GM12872 (cell line): ENCODE measurements around the gene HS2ST1.
A peak's percentile ranks its signal among the peaks of the same experiment; 100 is the strongest.

Experiments used
- CTCF ChIP-seq: IDR thresholded peaks from 3 replicates; pipeline ENCODE4 v1.5.1; 2011; ENCODE audit warnings: low read depth, mild to moderate bottlenecking, low read length, moderate library complexity; ENCODE audit not compliant: insufficient read depth

The HS2ST1 gene

GRCh38 chr1:87146538-87146937 is 232.1 kb downstream of the HS2ST1 start:
- no peak for TF ChIP-seq CTCF

GRCh38 chr1:87146986-87147385 is 232.6 kb downstream of the HS2ST1 start:
- TF ChIP-seq CTCF, result no peak

GRCh38 chr1:87147851-87148250 is 233.4 kb downstream of the HS2ST1 start:
- TF ChIP-seq CTCF, result no peak

- TF ChIP-seq CTCF, result no peak
Measured at GRCh38 chr1:87148661-87149060, 234.2 kb downstream of the HS2ST1 start.

- TF ChIP-seq CTCF, result no peak
Measured at GRCh38 chr1:87149241-87150041, 235.0 kb downstream of the HS2ST1 start.

- TF ChIP-seq CTCF, result no peak
Measured at GRCh38 chr1:87150143-87150542, 235.7 kb downstream of the HS2ST1 start.

GRCh38 chr1:87151500-87152421 is 237.3 kb downstream of the HS2ST1 start:
- TF ChIP-seq CTCF, result peak; percentile 60
